BLaER1 (cell line): ENCODE data around the gene BLOC1S3.
A peak's percentile ranks its signal among the peaks of the same experiment; 100 is the strongest.

Experiments used
- H3K27ac ChIP-seq: shearing (Covaris generic); formaldehyde crosslinking; 2 replicates; pipeline ENCODE4 v1.8.1; 2022
- H3K27me3 ChIP-seq: shearing (Covaris generic); formaldehyde crosslinking; 2 replicates; pipeline ENCODE4 v1.8.1; 2022
- H3K36me3 ChIP-seq: shearing (Covaris generic); formaldehyde crosslinking; 2 replicates; pipeline ENCODE4 v1.8.1; 2022
- H3K4me1 ChIP-seq: shearing (Covaris generic); formaldehyde crosslinking; 2 replicates; pipeline ENCODE4 v1.8.1; 2022
- H3K4me2 ChIP-seq: shearing (Covaris generic); formaldehyde crosslinking; 2 replicates; pipeline ENCODE4 v1.8.1; 2022
- H3K4me3 ChIP-seq: shearing (Covaris generic); formaldehyde crosslinking; 2 replicates; pipeline ENCODE4 v1.8.1; 2022
- H3K9ac ChIP-seq: shearing (Covaris generic); formaldehyde crosslinking; 2 replicates; pipeline ENCODE4 v1.8.1; 2022
- H3K9me3 ChIP-seq: shearing (Covaris generic); formaldehyde crosslinking; 2 replicates; pipeline ENCODE4 v1.8.1; 2022
- H4K20me1 ChIP-seq: shearing (Covaris generic); formaldehyde crosslinking; 2 replicates; pipeline ENCODE4 v1.8.1; 2022
- Cebpa-rat ChIP-seq: shearing (Covaris generic); IDR thresholded peaks from 2 replicates; pipeline ENCODE4 v1.8.1; 2022

BLOC1S3 gene, protein sequence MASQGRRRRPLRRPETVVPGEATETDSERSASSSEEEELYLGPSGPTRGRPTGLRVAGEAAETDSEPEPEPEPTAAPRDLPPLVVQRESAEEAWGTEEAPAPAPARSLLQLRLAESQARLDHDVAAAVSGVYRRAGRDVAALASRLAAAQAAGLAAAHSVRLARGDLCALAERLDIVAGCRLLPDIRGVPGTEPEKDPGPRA

DNA sequence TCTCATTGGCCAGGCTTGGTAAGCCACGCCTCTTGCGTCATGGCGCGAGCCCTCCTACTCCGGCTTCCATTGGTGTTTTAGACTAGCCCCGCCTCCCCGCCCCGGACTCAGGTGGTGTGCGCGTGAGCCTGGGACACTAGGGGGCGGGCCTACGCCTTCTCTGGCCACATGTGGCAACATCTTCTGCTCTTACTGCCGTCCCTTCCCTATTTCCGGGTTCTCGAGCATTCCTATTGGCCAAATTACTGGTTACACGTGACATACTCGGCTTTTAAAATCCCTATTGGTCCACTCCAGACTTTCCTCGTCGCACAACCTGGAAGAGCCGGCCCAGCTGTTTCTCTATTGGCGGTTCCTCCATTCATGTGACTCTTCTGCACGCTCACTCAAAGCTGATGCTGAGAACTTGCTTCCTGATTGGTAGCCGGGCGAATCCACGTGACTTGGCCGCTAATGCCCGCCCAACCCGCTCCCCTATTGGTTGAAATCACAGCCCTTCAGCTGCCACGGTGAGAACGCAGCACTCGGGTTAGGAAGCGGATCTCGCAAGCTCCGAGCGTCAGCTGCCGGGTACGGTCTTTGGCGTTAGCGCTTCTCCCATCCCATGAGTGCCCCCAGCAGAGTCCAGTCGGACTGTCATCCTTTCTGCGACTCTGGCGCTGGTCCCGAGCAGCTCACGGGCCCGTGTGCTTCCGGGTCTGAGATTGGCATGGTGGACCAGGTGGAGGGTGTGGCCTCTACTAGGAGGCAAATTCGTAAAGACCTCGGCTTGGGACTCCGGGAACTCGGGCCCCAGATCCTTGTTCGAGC, at the start of gene BLOC1S3:
Gene BLOC1S3 (plus strand): TSS at position 523 of the 810 bp plus-strand sequence. CDS start 513 bp downstream, outside the sequence.
- Histone ChIP-seq H3K9ac (peak within 1 kb of the TSS; percentile 92), H3K9me3 (no peaks in the 10 kb centered on the region), H3K4me1 (peaks cover 60% of the 10 kb centered on the region), H3K4me3 (peak within 1 kb of the TSS; percentile 83), H3K4me2 (peak within 1 kb of the TSS; percentile 99), H3K36me3 (peaks cover 18% of the 10 kb centered on the region; the same call in 1 of the 2 replicates), H3K27me3 (no peaks in the 10 kb centered on the region), H4K20me1 (peaks cover 35% of the 10 kb centered on the region), H3K27ac (peak within 1 kb of the TSS; percentile 84)
- peak; percentile 74 for TF ChIP-seq Cebpa-rat

- Histone ChIP-seq H3K36me3 (peaks cover 33% of the 10 kb centered on the region), H3K9ac (no peak overlapping the region), H3K4me1 (peaks cover 78% of the 10 kb centered on the region), H3K27me3 (no peaks in the 10 kb centered on the region), H3K9me3 (no peaks in the 10 kb centered on the region), H3K4me3 (no peak overlapping the region), H4K20me1 (peaks cover 72% of the 10 kb centered on the region), H3K4me2 (no peak overlapping the region), H3K27ac (0 out of 2 replicates have a peak overlapping the region, but pooled peaks have one; percentile 10)
- no peak for TF ChIP-seq Cebpa-rat
These were observed 49.8 kb upstream of the BLOC1S3 start for GRCh38 chr19:45128806-45129205.

DNA sequence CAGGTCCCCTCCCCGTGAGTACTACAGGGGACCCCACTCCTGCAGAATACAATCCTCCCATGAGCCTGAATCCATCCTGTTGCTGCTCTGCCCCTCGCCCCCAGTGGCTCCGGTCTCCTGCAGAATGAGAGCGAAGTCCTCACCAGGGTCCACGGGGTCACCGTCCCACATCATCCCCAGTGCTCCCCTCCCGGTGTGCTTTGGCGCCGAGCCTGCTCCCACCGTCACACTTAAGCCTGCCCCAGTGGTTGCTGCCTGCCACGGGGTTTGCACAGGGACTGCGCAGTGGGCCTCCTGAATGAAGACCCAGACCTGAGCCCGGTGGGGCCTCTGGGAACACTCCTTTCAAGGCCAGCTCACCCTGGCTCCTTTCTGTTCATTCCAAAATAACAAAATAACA, 48.3 kb upstream of the BLOC1S3 start:
- Histone ChIP-seq H4K20me1 (peaks cover 60% of the 10 kb centered on the region), H3K27me3 (no peaks in the 10 kb centered on the region), H3K9ac (peak overlapping the region; percentile 45), H3K4me2 (peak overlapping the region; percentile 56), H3K36me3 (peaks cover 33% of the 10 kb centered on the region), H3K4me1 (peaks cover 78% of the 10 kb centered on the region), H3K27ac (no peak overlapping the region), H3K4me3 (no peak overlapping the region), H3K9me3 (no peaks in the 10 kb centered on the region)
- TF ChIP-seq Cebpa-rat, result no peak

GRCh38 chr19:45130888-45131615, 47.5 kb upstream of the BLOC1S3 start:
- Histone ChIP-seq H3K4me2 (peak overlapping the region; percentile 56), H3K4me3 (no peak overlapping the region), H3K36me3 (peaks cover 33% of the 10 kb centered on the region), H3K4me1 (peaks cover 78% of the 10 kb centered on the region), H3K27ac (no peak overlapping the region), H3K27me3 (no peaks in the 10 kb centered on the region), H3K9ac (peak overlapping the region; percentile 45), H4K20me1 (peaks cover 52% of the 10 kb centered on the region), H3K9me3 (no peaks in the 10 kb centered on the region)
- no peak for TF ChIP-seq Cebpa-rat

- TF ChIP-seq Cebpa-rat, result no peak
These were observed 44.9 kb upstream of the BLOC1S3 start for GRCh38 chr19:45133661-45134060.

DNA sequence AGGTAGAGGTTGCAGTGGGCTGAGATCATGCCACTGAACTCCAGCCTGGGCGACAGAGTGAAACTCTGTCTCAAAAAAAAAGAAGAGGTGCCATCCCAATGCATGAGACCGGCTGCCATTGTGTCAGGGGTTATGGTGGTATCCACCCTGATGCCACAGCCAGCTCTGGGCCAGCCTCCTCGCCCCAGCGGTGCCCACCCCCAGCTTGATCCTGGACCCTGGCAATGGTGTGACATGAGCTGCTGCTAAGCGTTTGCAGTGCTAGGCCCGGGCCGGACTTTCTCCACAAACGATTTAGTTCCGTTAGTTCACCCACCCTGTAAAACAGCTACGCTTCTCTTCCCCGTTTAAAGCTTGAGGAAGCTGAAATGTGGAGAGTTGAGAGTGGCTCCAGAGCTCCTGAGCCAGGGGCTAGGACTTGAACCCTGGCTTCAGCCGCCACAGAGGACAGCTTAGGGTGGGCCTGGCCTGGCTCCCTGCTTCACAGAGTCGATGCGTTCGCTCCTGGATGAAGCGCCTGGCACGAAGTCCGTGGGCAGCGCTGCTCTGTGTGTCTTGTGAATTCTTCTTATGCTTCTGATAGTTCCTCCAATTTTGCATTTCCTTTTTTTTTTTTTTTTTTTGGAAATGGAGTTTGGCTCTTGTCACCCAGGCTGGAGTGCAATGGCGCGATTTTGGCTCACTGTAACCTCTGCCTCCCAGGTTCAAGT, 43.3 kb upstream of the BLOC1S3 start:
- H3K27ac ChIP-seq, result peak overlapping the region; percentile 89
- no peaks in the 10 kb centered on the region for H3K9me3 ChIP-seq
- no peaks in the 10 kb centered on the region for H3K27me3 ChIP-seq
- peaks cover 46% of the 10 kb centered on the region for H4K20me1 ChIP-seq
- H3K4me2 ChIP-seq, result peak overlapping the region; percentile 97
- H3K4me1 ChIP-seq, result peaks cover 85% of the 10 kb centered on the region
- no peak for TF ChIP-seq Cebpa-rat
- H3K9ac ChIP-seq, result peak overlapping the region; percentile 53
- peaks cover 15% of the 10 kb centered on the region for H3K36me3 ChIP-seq
- no peak overlapping the region for H3K4me3 ChIP-seq

More at GRCh38 chr19:45133661-45134060, 44.9 kb upstream of the BLOC1S3 start:
- H3K9ac ChIP-seq, result peak overlapping the region; percentile 53
- peak overlapping the region; percentile 89 for H3K27ac ChIP-seq
- no peaks in the 10 kb centered on the region for H3K9me3 ChIP-seq
- no peaks in the 10 kb centered on the region for H3K27me3 ChIP-seq
- H4K20me1 ChIP-seq, result peaks cover 54% of the 10 kb centered on the region
- peak overlapping the region; percentile 97 for H3K4me2 ChIP-seq
- peaks cover 11% of the 10 kb centered on the region for H3K36me3 ChIP-seq
- H3K4me3 ChIP-seq, result no peak overlapping the region
- H3K4me1 ChIP-seq, result peaks cover 90% of the 10 kb centered on the region

DNA sequence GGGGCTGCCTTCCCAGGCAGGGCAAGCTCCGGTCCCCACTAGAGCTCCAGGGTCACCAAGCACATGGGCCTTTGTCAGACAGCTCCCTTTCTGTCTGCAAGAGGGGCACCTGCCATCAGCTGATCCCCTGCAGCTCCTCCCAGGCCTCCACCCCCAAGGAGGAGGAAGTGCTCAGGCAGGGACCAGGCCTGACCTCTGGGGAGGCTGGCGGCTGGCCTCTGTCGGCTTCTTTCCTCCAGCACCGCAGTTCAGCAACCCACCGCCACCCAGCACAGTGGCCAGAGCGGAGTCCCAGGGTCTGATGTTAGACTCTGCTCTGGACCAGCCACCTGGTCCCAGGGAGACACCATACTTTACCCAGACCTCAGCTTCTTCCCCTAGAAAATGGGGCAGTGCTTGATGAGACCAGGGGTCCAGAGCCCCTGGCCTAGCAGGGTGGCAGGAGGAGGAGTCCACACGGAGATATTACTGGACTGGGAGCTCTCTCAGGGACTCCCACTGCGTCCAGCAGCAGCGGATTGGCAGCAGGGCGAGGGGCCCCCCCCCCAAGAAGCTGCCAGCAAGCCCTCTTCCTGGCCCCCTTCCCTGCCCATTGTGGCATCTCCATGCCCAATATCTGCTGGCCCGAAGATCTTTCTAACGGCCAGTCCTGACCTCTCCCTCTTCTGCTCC, 41.9 kb upstream of the BLOC1S3 start:
- H3K27ac ChIP-seq, result peak overlapping the region; percentile 89
- TF ChIP-seq Cebpa-rat, result no peak
- H3K4me2 ChIP-seq, result peak overlapping the region; percentile 97
- peak overlapping the region; percentile 53 for H3K4me3 ChIP-seq
- H3K4me1 ChIP-seq, result peaks cover 72% of the 10 kb centered on the region
- no peaks in the 10 kb centered on the region for H3K9me3 ChIP-seq
- H3K9ac ChIP-seq, result peak overlapping the region; percentile 77
- no peaks in the 10 kb centered on the region for H3K27me3 ChIP-seq
- peaks cover 39% of the 10 kb centered on the region; the same call in 1 of the 2 replicates for H4K20me1 ChIP-seq
- peaks cover 28% of the 10 kb centered on the region for H3K36me3 ChIP-seq

DNA sequence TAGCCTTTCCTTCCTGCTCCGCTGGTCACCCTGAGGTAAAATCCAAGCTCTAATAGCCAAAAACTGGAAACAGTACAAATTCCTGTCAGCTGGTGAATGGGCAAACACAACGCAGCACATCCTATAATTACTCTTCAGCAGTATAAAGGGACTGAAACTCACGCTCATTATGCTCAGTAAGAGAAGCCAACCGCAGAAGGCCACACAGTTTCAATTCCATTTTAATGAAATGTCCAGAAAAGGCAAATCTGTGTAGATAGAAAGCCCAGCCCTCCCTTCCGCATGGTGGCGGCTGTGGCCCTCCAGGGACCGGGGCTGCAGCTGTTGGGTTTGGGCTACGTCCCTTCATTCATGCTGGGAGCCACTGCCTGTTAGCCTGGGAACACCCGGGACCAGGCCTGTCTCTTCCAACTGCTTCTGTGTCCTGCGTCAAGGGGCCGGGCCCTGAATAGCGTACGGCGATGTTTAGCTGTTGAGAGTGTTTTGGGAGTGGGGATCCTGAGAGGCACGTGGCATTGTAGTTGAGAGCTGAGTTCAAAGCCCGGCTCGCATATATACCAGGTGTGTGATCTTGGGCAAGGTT, 41.3 kb upstream of the BLOC1S3 start:
- Histone ChIP-seq H3K36me3 (peaks cover 30% of the 10 kb centered on the region), H3K4me1 (peaks cover 67% of the 10 kb centered on the region), H3K9me3 (no peaks in the 10 kb centered on the region), H4K20me1 (peaks cover 37% of the 10 kb centered on the region; the same call in 1 of the 2 replicates), H3K27me3 (no peaks in the 10 kb centered on the region), H3K4me2 (peak overlapping the region; percentile 97), H3K4me3 (peak overlapping the region; percentile 53), H3K27ac (peak overlapping the region; percentile 89), H3K9ac (peak overlapping the region; percentile 77)
- TF ChIP-seq Cebpa-rat, result no peak
